GM19193 (cell line): Measurements from ENCODE around the gene EPS8L1.

Experiments
- POLR2A ChIP-seq: IDR thresholded peaks from 4 replicates; pipeline ENCODE4 v1.6.1; 2011; ENCODE audit not compliant: insufficient read depth, insufficient read length; ENCODE audit errors: extremely low read depth

EPS8L1 gene

DNA sequence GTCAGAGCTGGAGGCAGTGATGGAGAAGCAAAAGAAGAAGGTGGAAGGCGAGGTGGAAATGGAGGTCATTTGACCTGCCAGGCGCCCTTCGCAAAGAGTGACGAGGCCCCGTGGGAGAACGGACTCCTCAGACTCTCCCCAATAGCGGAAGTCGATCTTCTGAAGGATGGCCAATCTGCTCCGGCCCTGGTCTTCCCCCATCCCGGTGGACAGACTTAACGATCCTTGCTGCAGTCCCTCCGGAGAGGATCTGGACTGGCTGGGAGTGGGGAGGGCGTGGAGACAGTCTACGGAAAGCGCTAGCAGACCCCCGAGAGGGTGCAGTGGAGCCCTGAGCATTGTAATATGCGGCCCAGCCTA lies 11.9 kb downstream of the EPS8L1 start:
- TF ChIP-seq POLR2A = no peak

DNA sequence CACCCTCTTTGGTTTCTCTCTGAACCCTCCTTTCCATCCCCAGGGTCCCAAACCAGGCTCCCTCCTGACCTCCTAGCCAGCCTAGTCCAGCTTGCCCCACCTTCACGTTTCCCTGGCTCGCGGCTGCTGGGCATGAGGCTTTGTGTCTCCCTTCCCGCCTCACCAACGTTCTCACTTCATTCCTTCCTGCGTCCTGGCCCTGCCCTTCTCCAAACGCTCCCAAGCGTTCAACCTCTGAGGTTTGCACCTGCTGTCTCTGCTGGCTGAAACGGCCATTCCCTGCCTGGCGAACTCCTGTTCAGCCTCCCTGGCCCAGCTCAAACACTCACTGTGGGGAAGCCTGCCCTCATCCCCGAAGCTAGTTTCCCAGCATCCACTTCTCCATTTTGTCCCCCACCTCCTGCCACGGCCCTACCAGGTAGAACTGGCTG lies 12.4 kb downstream of the EPS8L1 start:
- no peak for TF ChIP-seq POLR2A

DNA sequence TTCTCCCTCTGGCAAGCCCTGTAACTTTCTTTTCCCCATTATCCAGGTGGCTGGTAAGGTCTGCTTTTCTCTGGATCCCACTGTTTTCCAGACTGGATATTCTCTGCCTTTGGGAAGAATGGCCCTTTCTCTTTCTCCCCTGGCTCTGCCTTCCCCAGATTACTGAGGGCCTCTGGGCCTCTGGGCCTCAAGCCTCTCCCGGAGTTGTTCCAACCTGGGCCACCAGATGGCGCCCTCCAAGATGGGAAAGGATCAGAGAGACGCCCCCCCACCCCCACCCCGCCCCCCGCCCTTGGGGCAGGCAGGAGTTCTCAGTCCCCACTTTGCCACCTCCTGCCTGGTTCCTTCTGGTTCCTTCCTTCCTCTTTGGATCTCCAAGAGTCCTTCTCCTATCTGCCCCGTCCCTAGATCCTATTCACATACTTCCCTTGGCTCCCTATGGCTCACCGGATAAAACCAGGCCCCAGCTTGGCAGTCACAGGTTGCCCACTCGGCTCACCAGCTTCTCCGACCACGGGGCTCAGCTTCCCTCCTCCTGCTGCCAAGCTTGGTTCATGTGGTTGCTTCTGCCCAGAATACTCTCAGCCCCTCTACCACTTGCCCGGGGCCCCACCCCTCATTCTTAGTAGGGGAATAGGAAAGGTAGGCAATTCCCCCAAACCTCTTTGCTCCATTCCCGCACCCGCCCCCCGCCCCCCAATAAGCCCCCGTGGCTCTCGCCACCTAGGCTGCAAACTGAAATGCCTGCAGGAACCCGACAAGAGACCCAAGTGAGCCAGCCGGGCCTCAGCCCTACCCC lies 13.1 kb downstream of the EPS8L1 start:
- no peak for TF ChIP-seq POLR2A

DNA sequence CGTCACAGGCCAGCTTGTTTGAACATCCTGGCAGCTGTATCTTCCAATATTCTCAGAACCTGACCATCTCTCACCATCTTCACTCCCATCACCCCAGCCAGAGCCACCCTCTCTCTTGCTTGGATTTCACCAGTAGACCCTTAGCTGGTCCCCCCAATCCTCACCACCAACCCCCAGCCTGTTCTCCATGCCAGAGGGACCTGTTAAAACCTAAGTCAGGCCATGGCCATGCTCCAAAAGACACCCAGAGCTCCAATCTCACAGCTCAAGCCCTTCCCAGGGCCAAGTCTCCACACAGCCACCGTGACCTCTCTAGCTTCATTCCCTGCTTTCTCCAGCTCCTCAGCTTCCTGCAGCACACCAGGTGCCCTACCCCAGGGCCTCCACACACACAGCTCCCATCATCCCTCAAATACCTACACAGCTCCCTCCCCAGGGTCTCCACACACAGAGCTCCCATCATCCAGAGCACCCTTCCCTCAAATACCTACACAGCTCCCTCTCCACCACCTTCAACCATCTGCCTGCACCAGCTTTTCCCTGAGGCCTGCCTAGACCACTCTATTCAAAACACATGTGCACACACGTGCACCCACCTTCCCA lies 13.8 kb downstream of the EPS8L1 start:
- TF ChIP-seq POLR2A = no peak

DNA sequence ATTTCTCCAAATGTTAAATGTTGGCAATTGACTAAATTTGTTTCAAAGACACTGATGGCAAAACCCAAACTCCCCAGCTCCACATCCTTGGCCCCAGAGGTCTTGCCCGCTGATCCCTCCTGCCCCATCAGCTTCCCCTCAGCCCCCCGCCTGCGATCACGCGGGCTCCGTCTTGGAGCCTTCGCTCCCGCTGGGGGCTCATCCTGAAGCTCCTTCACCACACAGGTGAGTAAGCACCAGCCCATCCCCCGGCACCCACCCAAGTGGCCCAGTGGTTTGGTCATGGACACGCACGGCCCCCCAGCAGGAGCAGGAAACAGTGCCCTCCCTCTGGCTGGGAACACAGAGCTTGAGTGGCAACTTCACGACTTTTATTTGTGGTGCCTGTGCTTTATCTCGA lies 14.9 kb downstream of the EPS8L1 start:
- no peak for TF ChIP-seq POLR2A

DNA sequence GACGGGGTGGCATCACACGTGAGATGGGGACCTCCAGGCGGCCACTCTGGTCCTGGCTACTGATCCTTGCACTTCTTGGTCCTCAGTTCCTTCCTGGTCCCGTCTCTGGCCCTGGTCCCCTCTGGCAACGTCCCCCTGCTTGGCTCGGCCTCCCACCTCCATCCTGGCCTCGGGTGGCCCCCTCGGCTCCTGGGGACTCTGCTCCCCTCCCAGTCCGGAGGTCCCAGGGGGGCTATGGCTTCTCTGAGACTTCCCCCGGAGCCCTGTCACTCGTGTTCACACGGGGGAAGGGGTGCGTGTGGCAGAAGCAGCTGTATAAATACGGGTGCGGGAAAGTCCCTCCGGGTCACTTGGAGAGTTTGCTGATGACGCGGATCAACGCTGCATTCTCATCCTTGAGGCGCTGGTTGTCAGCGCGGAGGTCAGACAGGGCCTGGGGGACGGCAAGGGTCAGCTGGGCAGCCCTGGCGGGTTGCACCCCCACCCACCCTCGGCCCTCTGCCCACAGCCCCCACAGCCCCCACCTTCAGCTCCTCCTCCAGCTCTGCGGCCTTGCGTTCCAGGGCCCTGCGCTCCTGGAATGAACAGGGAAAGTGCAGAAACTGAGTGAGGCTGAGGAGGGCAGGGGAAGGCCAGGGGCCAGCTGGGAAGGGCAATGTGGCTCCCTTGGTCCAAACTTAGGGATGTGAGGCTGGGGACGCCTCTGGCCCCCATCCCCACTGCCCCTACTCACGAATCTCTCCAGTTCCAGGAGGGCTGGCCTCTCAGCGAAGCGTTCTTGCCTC lies 15.6 kb downstream of the EPS8L1 start:
- no peak for TF ChIP-seq POLR2A

DNA sequence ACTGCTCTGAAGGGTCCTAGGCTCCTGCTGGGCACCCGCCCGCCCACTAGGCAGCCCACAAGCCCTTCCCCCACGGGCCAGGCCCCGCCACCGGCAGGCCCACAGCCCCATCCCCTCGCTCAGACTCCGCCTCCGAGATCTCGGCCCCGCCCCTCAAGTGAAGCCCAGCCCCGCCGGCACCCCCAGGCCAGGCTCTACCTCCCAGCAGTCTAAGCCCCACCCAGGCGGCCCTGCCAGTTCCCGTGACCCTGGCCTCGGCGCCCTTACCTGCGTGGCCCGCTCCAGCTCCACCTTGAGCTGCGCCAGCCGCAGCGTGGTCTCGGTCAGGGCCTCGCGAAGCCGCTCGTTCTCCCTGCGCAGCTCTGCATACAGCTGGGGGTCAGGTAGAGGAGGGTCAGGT lies 16.3 kb downstream of the EPS8L1 start:
- no peak for TF ChIP-seq POLR2A

DNA sequence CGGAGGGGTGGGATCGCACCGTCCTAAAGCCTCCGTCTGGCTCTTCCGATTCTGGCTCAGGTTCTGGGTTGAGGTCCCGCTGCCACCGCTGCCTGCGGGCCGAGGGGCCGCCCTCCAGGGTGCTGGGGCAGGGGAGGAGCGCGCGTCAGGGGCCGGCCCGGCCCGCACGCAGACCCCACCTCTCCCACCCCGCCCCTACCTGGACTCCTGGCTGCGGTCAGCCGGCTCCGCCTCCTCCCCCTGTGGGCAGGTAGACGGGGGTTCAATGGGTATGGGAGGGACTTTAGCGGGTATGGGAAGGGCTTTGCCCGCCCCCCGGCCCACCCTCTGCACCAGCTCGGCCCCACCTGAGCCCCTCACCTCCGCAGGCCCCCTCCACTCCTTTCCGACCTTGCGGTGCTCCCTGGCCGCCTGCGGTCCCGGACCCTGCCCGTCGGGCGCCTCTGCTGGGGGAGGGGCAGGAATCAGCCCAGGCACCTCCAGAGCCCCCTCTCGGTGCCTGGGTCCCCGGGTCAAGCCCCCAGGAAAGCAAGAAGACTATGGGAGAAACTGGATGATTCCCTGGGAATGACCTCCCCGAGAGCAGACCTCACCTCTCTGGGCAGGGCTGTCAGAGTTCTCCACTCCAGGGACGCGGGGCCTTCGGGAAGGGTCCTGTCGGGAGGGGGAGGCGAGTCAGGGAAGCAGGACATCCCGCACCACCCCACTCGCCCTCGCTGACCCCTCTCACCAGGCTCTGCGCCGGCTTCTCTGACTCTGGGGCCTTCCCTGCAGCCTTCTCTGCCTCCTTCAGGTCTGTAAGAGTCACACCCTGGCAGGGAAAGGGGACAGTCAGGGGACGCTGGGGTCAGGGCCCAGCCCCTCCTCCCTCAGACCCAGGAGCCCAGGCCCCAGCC lies 17.0 kb downstream of the EPS8L1 start:
- TF ChIP-seq POLR2A = no peak

DNA sequence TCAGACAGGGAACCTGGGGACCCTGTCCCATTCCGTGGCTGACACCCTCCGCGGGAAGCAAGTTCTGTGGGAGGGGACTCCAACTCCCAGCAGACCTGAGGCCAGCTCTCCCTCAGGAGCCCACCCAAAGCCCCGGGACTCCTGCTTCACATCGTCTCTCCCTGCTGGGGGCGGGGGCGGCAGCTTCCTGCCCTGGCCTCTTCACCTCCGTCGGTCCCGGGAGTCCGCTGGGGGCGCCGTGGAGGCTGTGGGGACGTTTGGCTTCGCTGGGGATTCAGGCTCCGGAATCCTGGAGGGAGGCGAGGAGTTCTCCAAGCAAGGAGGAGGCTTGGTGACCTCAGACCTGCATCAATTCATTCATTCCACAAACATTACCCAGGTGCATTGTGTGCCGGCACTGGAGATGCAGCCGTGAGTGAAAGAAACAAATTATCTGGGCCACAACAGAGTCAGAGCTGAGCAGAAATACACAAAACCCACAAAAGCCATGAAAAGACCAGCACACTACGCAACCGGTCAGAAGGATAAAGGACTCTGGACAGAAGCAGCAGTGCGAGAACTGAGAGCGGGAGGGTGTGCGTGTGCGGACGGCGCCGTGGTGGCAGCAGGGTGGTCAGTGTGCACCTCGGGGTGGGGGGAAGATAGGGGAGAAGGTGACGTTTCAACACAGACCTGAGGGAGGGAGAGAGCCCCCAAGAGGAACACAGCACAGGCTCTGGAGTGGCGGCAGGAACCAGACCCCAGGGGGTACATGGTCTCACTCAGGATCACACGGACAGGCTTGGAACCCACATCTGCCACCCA lies 19.0 kb downstream of the EPS8L1 start:
- TF ChIP-seq POLR2A = no peak

DNA sequence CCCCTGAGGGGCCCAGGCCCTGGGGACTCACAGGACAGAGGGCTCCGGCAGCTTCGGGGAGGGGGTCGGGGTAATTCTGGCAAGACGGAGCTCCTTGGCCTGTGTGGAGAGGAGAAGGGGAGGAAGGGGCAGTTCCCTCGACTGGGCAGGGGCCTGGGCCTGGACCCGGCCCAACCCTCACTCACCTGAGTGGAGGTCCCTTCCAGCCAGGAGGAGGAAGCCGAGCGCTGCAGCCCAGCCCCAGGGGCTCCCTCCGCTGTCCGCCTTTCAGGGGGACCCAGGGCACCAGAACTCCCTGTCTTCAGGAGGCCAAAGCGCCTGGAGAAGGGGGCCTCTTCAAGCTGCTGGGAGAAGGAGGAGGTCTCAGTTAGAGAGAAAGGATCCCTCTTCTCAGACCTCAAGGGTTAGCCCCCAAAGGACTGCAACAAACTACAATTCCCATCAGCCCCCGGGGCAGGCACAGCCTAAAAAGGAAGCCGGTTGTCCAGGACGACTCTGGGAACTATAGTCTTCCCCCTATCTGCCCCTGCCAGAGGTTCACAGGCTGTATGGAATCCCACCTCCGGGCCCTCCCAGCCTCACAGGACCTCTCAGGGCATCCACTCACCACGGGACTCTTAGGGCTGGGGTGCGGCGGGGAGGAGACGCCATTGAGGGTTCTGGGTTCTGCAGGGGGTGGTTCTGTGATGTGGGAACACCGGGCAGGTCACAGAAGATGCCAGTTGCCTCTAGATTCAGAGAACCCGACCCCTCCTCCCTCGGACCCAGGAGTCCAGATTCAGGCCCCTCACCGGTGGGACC lies 19.8 kb downstream of the EPS8L1 start:
- no peak for TF ChIP-seq POLR2A

DNA sequence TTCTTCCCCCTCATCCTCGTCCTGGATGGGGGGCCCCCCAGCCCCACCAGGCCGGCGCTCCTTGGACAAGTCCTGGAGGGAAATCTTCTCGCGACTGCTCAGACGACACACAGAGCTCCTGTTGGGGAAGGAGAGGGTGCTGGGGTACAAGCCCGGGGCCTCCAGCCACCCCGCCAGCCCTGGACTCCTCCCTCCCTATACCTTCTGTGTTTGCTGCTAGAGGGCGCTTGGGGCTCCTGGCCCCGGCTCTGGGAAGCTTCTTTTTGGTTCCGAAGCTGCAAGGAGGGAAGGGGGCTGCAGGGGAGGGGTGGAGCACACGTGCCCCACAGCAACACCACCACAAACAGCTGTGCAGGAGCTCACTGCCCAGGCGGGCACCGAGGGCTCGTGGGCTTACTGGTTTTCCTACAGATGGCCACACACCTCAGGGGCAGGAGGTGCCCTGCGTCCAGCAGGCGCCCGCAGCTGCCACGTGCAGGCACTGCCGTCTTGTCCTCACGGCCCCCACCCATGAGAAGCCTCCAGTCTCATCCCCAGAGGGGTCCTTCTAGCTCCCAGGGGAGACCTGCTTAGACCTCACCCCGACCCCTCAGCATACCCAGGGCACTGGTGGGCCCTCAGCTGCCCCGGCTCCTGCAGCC lies 20.5 kb downstream of the EPS8L1 start:
- no peak for TF ChIP-seq POLR2A

DNA sequence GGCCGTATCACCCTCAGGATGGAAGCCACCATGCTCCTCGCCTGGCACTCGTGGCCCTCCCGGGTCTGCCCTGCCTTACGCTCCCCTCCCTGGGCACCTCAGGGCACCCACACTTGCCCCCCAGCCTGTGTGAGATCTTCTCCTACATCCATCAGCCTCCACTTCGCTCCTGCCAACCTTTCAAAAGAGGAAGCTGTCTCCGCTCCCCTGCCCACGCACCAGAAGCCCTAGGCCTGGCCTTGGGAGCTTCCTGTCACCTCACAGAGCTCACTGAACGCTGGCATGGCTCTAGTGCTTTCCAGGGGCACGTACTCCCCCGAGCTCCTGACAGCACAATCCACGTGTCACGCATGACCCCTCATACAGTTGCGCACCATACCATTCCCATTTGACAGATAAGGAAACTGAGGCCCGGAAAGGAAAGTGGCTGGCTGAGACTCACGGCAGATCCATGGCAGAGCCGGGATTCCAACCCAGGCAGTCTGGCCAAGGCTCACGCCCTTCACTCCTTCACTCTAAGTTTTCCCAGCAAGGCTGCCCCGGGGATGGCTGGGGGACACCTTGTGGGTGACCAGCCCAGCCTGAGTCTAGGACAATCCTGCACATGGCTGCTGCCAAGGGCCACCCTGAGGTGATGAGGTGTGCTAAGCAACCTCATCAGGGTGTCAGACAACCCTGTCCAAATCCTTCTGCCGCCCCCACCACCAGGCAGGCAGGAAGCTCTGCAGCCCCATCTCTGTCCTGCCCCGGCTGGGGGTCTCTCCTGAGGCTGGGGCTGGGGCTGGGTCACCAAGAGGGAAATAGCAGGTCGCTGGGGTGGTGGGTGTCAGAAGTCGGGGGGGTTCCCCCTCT lies 22.4 kb downstream of the EPS8L1 start:
- no peak for TF ChIP-seq POLR2A
